HepG2 (cell line): ENCODE results near the gene GMPR. TPM values are rescaled to one million over a fixed set of nuclear protein-coding genes. Genes with fewer than 3 reads are reported as not detected.

Source experiments
- AGO2 ChIP-seq: fragments of 200-400 bp; formaldehyde crosslinking; optimal IDR thresholded peaks from 2 replicates; pipeline ENCODE3; 2017; ENCODE audit warnings: mild to moderate bottlenecking, low read depth, low read length, moderate library complexity
- GFI1 ChIP-seq: sonication (generic); formaldehyde crosslinking; IDR thresholded peaks from 2 replicates; pipeline ENCODE4 v1.5.0; 2020; ENCODE audit warnings: missing genetic modification reagents, mild to moderate bottlenecking, borderline replicate concordance
- MAFK ChIP-seq, 2 experiments: IDR thresholded peaks in 1 of 2; conservative IDR thresholded peaks in 1 of 2; 2 replicates each; pipeline ENCODE4 v1.6.1; 2011; ENCODE audit warnings: improper control_type of control experiment in 2 of 2, low read length in 2 of 2
- MXI1 ChIP-seq: IDR thresholded peaks from 3 replicates; pipeline ENCODE4 v1.6.1; 2012; ENCODE audit warnings: low read depth, low read length, inconsistent platforms, borderline replicate concordance
- NR2F6 ChIP-seq, 2 experiments: IDR thresholded peaks; 2 replicates each; pipeline ENCODE4 v1.6.1; 2016; ENCODE audit warnings: antibody characterized with exemption in 1 of 2, mild to moderate bottlenecking in 1 of 2
- RAD21 ChIP-seq: fragments of 450-650 bp; formaldehyde crosslinking; IDR thresholded peaks from 2 replicates; pipeline ENCODE4 v1.5.0; 2020; ENCODE audit warnings: mild to moderate bottlenecking
- RFXANK ChIP-seq: IDR thresholded peaks from 2 replicates; pipeline ENCODE4 v1.6.1; 2016
- SOX6 ChIP-seq, 2 experiments: fragments of 450-650 bp in 1 of 2; sonication (generic) in 1 of 2; formaldehyde crosslinking in 1 of 2; IDR thresholded peaks; 2 replicates each; pipeline versions ENCODE4 v1.4.0 to v1.6.1; 2017 to 2020; ENCODE audit warnings: antibody characterized with exemption in 1 of 2, mild to moderate bottlenecking in 1 of 2, missing genetic modification reagents in 1 of 2
- TEAD3 ChIP-seq: optimal IDR thresholded peaks from 2 replicates; pipeline ENCODE3; 2016; ENCODE audit warnings: borderline replicate concordance
- THAP11 ChIP-seq: IDR thresholded peaks from 2 replicates; pipeline ENCODE4 v1.6.1; 2016; ENCODE audit warnings: missing biosample characterization, missing genetic modification reagents
- ZBTB44 ChIP-seq: sonication (generic); formaldehyde crosslinking; IDR thresholded peaks from 2 replicates; pipeline ENCODE4 v1.4.0; 2020; ENCODE audit warnings: missing genetic modification reagents
- ZKSCAN1 ChIP-seq: fragments of 150-350 bp; IDR thresholded peaks from 2 replicates; pipeline ENCODE4 v1.6.1; 2014; ENCODE audit warnings: low read length
- ZNF678 ChIP-seq: sonication (generic); formaldehyde crosslinking; IDR thresholded peaks from 2 replicates; pipeline ENCODE4 v1.4.0; 2020; ENCODE audit warnings: mild to moderate bottlenecking, missing genetic modification reagents
- ZSCAN20 ChIP-seq: sonication (generic); formaldehyde crosslinking; IDR thresholded peaks from 2 replicates; pipeline ENCODE4 v1.4.0; 2020; ENCODE audit warnings: missing genetic modification reagents, mild to moderate bottlenecking, borderline replicate concordance
- polyA plus RNA-seq, 8 experiments: library from polyadenylated mRNA; depleted of rRNA in 3 of 8; stranded (reverse) in 7 of 8; unstranded in 1 of 8; fragments of >200 nt; fragmentation: Illumina TruSeq in 4 of 8; extraction: Trizol in 4 of 8; gene quantifications; 2 replicates each; pipeline versions ENCODE4 v1.2.1 to v1.2.3, GENCODE V29; 2011 to 2016; ENCODE audit warnings: low read depth in 4 of 8, missing spikeins in 1 of 8, mixed read lengths in 1 of 8; ENCODE audit not compliant: insufficient read depth in 1 of 8
- total RNA-seq, 5 experiments: library from RNA; depleted of rRNA; stranded (reverse); fragments of >200 nt; fragmentation: Illumina TruSeq; extraction: Trizol; gene quantifications; 2 replicates each; pipeline ENCODE4 v1.2.3, GENCODE V29; 2016; ENCODE audit warnings: low read depth in 1 of 5
- TF ChIP-seq, protein P1 (sequence below): sonication (generic); formaldehyde crosslinking; IDR thresholded peaks from 2 replicates; pipeline ENCODE4 v1.9.0; 2021; ENCODE audit warnings: missing genetic modification reagents, borderline replicate concordance
- TF ChIP-seq, protein P2 (sequence below), 2 experiments: sonication (generic) in 1 of 2; formaldehyde crosslinking in 1 of 2; IDR thresholded peaks; 2 replicates each; pipeline versions ENCODE4 v1.4.0 to v1.6.1; 2018 to 2020; ENCODE audit warnings: missing genetic modification reagents in 2 of 2, borderline replicate concordance in 1 of 2, low read depth in 1 of 2, mild to moderate bottlenecking in 1 of 2, missing biosample characterization in 1 of 2
- TF ChIP-seq, protein P3 (sequence below): IDR thresholded peaks from 2 replicates; pipeline ENCODE4 v1.6.1; 2012; ENCODE audit warnings: low read depth, low read length, improper control_type of control experiment

The GMPR gene
- total and polyA plus RNA-seq, 2 of the 13 experiments (the other 11 are each of a cell fraction or from before 2014, with no cell fraction given): not detected

DNA sequence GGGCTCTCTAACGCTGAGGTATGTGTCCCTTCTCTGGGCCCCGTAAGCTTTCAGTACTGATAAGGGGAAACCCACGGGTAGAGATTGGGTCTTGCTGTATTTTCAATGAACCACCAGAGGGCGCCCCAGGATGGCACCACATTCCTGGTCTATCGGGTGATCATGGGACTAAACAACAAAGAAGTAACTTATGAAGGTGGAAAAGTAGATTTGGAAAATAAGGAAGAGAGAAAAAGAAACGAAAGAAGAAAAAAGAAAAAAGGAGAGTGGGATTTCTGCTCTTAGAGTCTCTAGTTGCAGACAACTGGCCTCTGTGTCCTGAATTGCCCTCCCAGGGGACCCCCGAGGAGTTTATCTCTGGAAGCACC is 93.8 kb downstream of the GMPR start (continued):
- no peak for TF ChIP-seq NR2F6 (IDR thresholded peaks at IDR 0.05)
- TF ChIP-seq NR2F6 (CRISPR knock-in tag; IDR thresholded peaks at IDR 0.05): no peak
- peak; percentile 77 for TF ChIP-seq TEAD3 (CRISPR knock-in tag)
- no peak for TF ChIP-seq MAFK (conservative IDR thresholded peaks at IDR 0.05 in 1 of 2, IDR thresholded peaks at IDR 0.05 in 1 of 2; ENCODE audit: low read length in 2 of 2)
- TF ChIP-seq GFI1 (CRISPR knock-in tag): no peak
- no peak for TF ChIP-seq AGO2
- TF ChIP-seq, protein P1, sequence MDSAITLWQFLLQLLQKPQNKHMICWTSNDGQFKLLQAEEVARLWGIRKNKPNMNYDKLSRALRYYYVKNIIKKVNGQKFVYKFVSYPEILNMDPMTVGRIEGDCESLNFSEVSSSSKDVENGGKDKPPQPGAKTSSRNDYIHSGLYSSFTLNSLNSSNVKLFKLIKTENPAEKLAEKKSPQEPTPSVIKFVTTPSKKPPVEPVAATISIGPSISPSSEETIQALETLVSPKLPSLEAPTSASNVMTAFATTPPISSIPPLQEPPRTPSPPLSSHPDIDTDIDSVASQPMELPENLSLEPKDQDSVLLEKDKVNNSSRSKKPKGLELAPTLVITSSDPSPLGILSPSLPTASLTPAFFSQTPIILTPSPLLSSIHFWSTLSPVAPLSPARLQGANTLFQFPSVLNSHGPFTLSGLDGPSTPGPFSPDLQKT (CRISPR knock-in tag): no peak
- TF ChIP-seq RAD21 (CRISPR knock-in tag): peak; percentile 79; the same call in 1 of the 2 replicates
- TF ChIP-seq ZBTB44 (CRISPR knock-in tag): no peak
- no peak for TF ChIP-seq ZNF678
- TF ChIP-seq, protein P2, sequence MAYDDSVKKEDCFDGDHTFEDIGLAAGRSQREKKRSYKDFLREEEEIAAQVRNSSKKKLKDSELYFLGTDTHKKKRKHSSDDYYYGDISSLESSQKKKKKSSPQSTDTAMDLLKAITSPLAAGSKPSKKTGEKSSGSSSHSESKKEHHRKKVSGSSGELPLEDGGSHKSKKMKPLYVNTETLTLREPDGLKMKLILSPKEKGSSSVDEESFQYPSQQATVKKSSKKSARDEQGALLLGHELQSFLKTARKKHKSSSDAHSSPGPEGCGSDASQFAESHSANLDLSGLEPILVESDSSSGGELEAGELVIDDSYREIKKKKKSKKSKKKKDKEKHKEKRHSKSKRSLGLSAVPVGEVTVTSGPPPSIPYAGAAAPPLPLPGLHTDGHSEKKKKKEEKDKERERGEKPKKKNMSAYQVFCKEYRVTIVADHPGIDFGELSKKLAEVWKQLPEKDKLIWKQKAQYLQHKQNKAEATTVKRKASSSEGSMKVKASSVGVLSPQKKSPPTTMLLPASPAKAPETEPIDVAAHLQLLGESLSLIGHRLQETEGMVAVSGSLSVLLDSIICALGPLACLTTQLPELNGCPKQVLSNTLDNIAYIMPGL (CRISPR knock-in tag; IDR thresholded peaks at IDR 0.05; ENCODE audit: borderline replicate concordance in 1 of 2, low read depth in 1 of 2): peak in 1 of 2 experiments; percentile 47; a peak in 1 of 4 replicates
- TF ChIP-seq SOX6 (IDR thresholded peaks at IDR 0.05): no peak
- TF ChIP-seq SOX6 (CRISPR knock-in tag; IDR thresholded peaks at IDR 0.05): peak; percentile 19; the same call in 1 of the 2 replicates
- TF ChIP-seq RFXANK (CRISPR knock-in tag): no peak
- TF ChIP-seq ZKSCAN1: 0 out of 2 replicates have a peak, but pooled peaks have one; percentile 31
- no peak for TF ChIP-seq MXI1
- no peak for TF ChIP-seq ZSCAN20 (CRISPR knock-in tag)
- TF ChIP-seq, protein P3, sequence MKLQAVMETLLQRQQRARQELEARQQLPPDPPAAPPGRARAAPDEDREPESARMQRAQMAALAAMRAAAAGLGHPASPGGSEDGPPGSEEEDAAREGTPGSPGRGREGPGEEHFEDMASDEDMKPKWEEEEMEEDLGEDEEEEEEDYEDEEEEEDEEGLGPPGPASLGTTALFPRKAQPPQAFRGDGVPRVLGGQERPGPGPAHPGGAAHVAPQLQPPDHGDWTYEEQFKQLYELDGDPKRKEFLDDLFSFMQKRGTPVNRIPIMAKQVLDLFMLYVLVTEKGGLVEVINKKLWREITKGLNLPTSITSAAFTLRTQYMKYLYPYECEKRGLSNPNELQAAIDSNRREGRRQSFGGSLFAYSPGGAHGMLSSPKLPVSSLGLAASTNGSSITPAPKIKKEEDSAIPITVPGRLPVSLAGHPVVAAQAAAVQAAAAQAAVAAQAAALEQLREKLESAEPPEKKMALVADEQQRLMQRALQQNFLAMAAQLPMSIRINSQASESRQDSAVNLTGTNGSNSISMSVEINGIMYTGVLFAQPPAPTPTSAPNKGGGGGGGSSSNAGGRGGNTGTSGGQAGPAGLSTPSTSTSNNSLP: peak; percentile 83
- 0 out of 2 replicates have a peak, but pooled peaks have one; percentile 2 for TF ChIP-seq THAP11
- TF ChIP-seq, all 625 proteins: peak for 18
